SU-DHL-6 (cell line): ENCODE results near the gene ADAM8.

Source experiments
- H2AFZ ChIP-seq: fragments of 200-600 bp; sonication (generic); 2 replicates; pipeline ENCODE4 v1.6.1; 2014; ENCODE audit warnings: low read depth, mild to moderate bottlenecking, moderate library complexity, mixed read lengths, antibody characterized with exemption, low read length; ENCODE audit not compliant: severe bottlenecking
- H3F3A ChIP-seq: fragments of 200-600 bp; shearing (Covaris generic); 2 replicates; pipeline ENCODE4 v1.6.0; 2016; ENCODE audit warnings: antibody characterized with exemption, mild to moderate bottlenecking; ENCODE audit not compliant: insufficient read depth
- H3K27ac ChIP-seq: fragments of 200-600 bp; sonication (generic); 2 replicates; pipeline ENCODE4 v1.5.1; 2016; ENCODE audit warnings: low read depth, mild to moderate bottlenecking, low read length, moderate library complexity, mixed read lengths
- H3K27me3 ChIP-seq: fragments of 200-600 bp; sonication (generic), shearing (Covaris generic); 2 replicates; pipeline ENCODE4 v1.6.0; 2014; ENCODE audit warnings: mild to moderate bottlenecking, low read length
- H3K36me3 ChIP-seq: fragments of 200-600 bp; sonication (generic); 2 replicates; pipeline ENCODE4 v1.6.1; 2014; ENCODE audit warnings: mild to moderate bottlenecking, low read length, mixed read lengths
- H3K4me2 ChIP-seq: fragments of 300-600, 200-600 bp; shearing (Covaris generic), sonication (generic); 2 replicates; pipeline ENCODE4 v1.6.0; 2014; ENCODE audit warnings: low read length, low read depth, mild to moderate bottlenecking; ENCODE audit not compliant: poor library complexity, severe bottlenecking
- H3K4me3 ChIP-seq: fragments of 200-600 bp; sonication (generic); 2 replicates; pipeline ENCODE4 v1.5.1; 2014; ENCODE audit warnings: antibody characterized with exemption, low read length, mild to moderate bottlenecking, mixed read lengths; ENCODE audit not compliant: insufficient read depth, poor library complexity, severe bottlenecking
- H3K79me2 ChIP-seq: fragments of 200-600 bp; sonication (generic); 2 replicates; pipeline ENCODE4 v1.6.1; 2014; ENCODE audit warnings: mild to moderate bottlenecking, low read length, moderate library complexity; ENCODE audit not compliant: insufficient read depth
- H3K9ac ChIP-seq: fragments of 200-600 bp; sonication (generic); 2 replicates; pipeline ENCODE4 v1.7.0; 2014; ENCODE audit warnings: mild to moderate bottlenecking, low read length
- H3K9me2 ChIP-seq: fragments of 200-600 bp; sonication (generic); replicated peaks from 2 replicates; pipeline ENCODE4 v1.6.1; 2014; ENCODE audit warnings: low read length; ENCODE audit not compliant: insufficient read depth
- H3K9me3 ChIP-seq: fragments of 200-600 bp; sonication (generic); 2 replicates; pipeline ENCODE4 v1.6.1; 2014; ENCODE audit warnings: low read length, mixed read lengths; ENCODE audit not compliant: insufficient read depth
- H4K20me1 ChIP-seq: fragments of 200-600 bp; sonication (generic); 2 replicates; pipeline ENCODE4 v1.6.1; 2014; ENCODE audit warnings: low read depth, mild to moderate bottlenecking, antibody characterized with exemption, low read length, moderate library complexity, mixed read lengths
- CTCF ChIP-seq: fragments of 200-600 bp; sonication (generic); IDR thresholded peaks from one replicate; pipeline ENCODE4 v1.5.1; 2017; ENCODE audit warnings: antibody characterized with exemption, mild to moderate bottlenecking, low read length, moderate library complexity; ENCODE audit not compliant: insufficient read depth, poor library complexity, severe bottlenecking
- EZH2phosphoT487 ChIP-seq: fragments of 200-600 bp; sonication (generic), shearing (Covaris generic); conservative IDR thresholded peaks from 2 replicates; pipeline ENCODE4 v1.6.1; 2018; ENCODE audit warnings: mild to moderate bottlenecking, antibody characterized with exemption, low read length, moderate library complexity, mixed read lengths

The ADAM8 gene

DNA sequence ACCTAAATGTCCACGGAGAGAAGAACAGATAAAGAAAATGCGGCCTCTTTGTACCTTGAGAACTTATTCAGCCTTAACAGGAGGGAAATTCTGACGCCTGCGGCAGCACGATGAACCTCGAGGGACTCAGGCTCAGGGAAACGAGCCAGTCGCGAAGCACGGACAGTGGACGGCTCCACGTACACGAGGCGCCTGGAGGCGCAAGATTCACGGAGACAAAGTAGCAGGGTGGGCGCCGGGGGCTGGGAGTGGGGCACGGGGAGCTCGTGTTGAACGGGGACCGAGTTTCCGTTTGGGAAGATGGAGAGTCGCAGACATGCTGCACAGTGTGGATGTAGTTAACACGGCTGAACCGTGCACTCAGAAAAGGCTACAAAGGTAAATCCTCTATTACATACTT, 59.9 kb downstream of the ADAM8 start:
- Histone ChIP-seq H4K20me1 (no peaks in the 10 kb centered on the region), H3K27ac (no peak overlapping the region), H3K36me3 (no peaks in the 10 kb centered on the region), H3K79me2 (no peaks in the 10 kb centered on the region), H3K9ac (no peak overlapping the region), H3K9me3 (no peaks in the 10 kb centered on the region), H3K4me2 (no peak overlapping the region), H3K9me2 (no peaks in the 10 kb centered on the region), H3F3A (no peaks in the 10 kb centered on the region), H3K4me3 (no peak overlapping the region), H3K27me3 (no peaks in the 10 kb centered on the region), H2AFZ (no peak overlapping the region)
- TF ChIP-seq EZH2phosphoT487 (no peak), CTCF (no peak)

DNA sequence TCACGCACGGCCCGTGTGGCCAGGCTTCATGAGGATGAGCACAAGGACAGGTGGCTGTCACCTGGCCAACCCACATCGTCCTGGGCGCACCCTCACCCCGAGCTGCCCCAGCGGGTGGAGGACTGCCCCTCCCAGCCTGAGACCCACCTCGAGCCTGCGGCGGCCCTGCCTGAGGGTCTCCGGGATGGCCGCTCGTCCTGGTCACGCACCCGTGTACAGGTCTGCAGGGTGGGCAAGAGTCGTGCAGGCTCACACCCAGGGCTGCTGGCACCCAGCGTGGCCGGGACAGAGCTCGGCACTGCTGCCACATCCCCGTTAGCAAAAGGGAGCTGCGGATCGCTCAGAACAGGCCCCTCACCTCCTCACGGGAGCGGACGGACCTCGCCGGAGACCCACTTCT, 61.1 kb downstream of the ADAM8 start:
- Histone ChIP-seq H3K9ac (no peak overlapping the region), H3K79me2 (no peaks in the 10 kb centered on the region), H3K9me3 (no peaks in the 10 kb centered on the region), H3F3A (no peaks in the 10 kb centered on the region), H3K27me3 (no peaks in the 10 kb centered on the region), H3K9me2 (no peaks in the 10 kb centered on the region), H3K36me3 (no peaks in the 10 kb centered on the region), H3K4me2 (no peak overlapping the region), H3K4me3 (no peak overlapping the region), H3K27ac (no peak overlapping the region), H4K20me1 (no peaks in the 10 kb centered on the region), H2AFZ (no peak overlapping the region)
- TF ChIP-seq EZH2phosphoT487 (no peak), CTCF (no peak)

DNA sequence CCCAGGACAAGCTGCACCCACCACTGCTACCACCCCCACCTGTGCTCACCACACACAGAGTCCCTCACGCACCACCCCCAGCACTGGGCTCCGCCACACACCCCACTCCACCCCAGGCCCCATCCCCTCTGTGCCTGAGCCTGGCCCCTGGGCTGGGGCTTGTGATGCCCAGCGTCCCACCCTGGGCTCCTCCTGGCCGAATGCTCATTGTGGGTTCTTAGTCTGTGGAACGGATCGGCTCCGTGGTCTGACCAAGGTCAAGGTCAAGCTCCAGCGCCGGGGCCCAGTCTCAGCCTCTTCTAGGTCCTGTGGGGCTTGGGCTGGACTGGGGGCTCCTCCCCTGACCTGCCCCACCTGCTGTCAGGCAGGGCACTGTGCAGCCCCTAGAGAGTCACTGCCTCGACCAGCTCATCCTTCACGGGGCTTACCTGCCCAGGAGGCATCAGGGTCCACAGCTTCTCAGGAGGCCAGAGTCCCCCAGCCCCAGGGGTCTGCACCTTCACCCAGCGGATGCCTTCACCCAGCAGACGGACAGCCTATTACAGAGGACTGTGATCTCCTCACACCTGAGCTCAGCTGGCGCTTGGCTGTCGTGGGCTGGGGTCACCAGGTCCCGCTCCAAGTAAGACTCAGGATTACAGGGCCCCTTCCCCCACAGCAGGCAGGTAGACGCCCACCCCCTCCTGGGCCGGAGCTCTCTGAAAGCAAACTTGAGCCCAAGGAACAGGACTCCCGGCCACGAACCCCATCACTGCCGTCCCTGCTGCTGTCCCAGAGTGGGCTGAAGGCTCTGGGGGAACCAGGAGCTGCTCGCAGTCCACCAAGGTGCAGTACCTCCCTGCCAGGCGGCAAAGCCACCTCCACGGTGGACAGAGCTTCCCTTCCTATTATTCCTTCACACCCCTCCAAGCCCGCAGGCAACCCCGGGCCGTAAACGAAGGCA, 61.9 kb downstream of the ADAM8 start:
- Histone ChIP-seq H3K9ac (no peak overlapping the region), H3K36me3 (no peaks in the 10 kb centered on the region), H4K20me1 (no peaks in the 10 kb centered on the region), H2AFZ (no peak overlapping the region), H3K79me2 (no peaks in the 10 kb centered on the region), H3K9me3 (no peaks in the 10 kb centered on the region), H3F3A (no peaks in the 10 kb centered on the region), H3K4me3 (no peak overlapping the region), H3K27ac (no peak overlapping the region), H3K9me2 (no peaks in the 10 kb centered on the region), H3K27me3 (no peaks in the 10 kb centered on the region), H3K4me2 (no peak overlapping the region)
- TF ChIP-seq EZH2phosphoT487 (no peak), CTCF (no peak)
